Measurements from ENCODE around the gene NYNRIN. TPM values are rescaled to one million over a fixed set of nuclear protein-coding genes. Genes with fewer than 3 reads are reported as not detected.

NYNRIN gene
- total and polyA plus RNA-seq, 2 of the 8 experiments (the other 6 are each of a cell fraction or from before 2014, with no cell fraction given): 15.2 to 18.3 TPM

- H2BK5ac ChIP-seq (ENCODE audit: low read depth, low read length): no peak overlapping the region
- 0 out of 4 replicates have a peak, but pooled peaks cover 0 to 3% of the 10 kb centered on the region in 2 experiments for H3K79me2 ChIP-seq (ENCODE audit: control insufficient read depth in 1 of 2, insufficient read depth in 2 of 2, low read length in 2 of 2)
- no peak overlapping the region for H2BK120ac ChIP-seq (replicated peaks; ENCODE audit: low read depth, low read length)
- H3K27me3 ChIP-seq (replicated peaks in 1 of 4; ENCODE audit: control insufficient read depth in 3 of 4, extremely low read depth in 1 of 4, insufficient read depth in 3 of 4, low read length in 3 of 4): no peaks in the 10 kb centered on the region
- no peak overlapping the region for H3K4me3 ChIP-seq (ENCODE audit: extremely low read depth in 1 of 4, insufficient read depth in 2 of 4, low read depth in 3 of 4, low read length in 4 of 4)
- no peak overlapping the region for H2BK20ac ChIP-seq (ENCODE audit: low read length)
- H3K27ac ChIP-seq (ENCODE audit: low read depth, low read length): no peak overlapping the region
- no peak overlapping the region for H3K56ac ChIP-seq (replicated peaks; ENCODE audit: insufficient read length, low read depth, low read length)
- peak overlapping the region; percentile 76 to 96; a peak in 2 of 4 replicates for H3K4me2 ChIP-seq (ENCODE audit: insufficient read depth in 1 of 2, low read depth in 2 of 2, low read length in 2 of 2)
- H2BK15ac ChIP-seq (ENCODE audit: low read length): no peak overlapping the region
- no peaks in the 10 kb centered on the region for H3K9me3 ChIP-seq (ENCODE audit: insufficient read depth in 2 of 2, low read depth in 1 of 2, low read length in 1 of 2)
- H3K4me1 ChIP-seq (replicated peaks in 1 of 4; ENCODE audit: control insufficient read depth in 3 of 4, insufficient read depth in 4 of 4, low read length in 3 of 4): no peaks in the 10 kb centered on the region; a peak in 2 of 7 replicates
- no peak overlapping the region for H3K14ac ChIP-seq (ENCODE audit: insufficient read length)
- H3K79me1 ChIP-seq (ENCODE audit: low read depth, low read length): no peaks in the 10 kb centered on the region; the same call in 1 of the 2 replicates
- peaks cover 10 to 26% (median 12%) of the 10 kb centered on the region in 4 experiments; a peak in 7 of 8 replicates for H3K36me3 ChIP-seq (ENCODE audit: control insufficient read depth in 2 of 4, insufficient read depth in 4 of 4, low read length in 3 of 4)
- 92% methylated on average over 8 of the region's 8 CpGs; no CpG with 5 or more reads in 1 of the 2 experiments for WGBS, 2 experiments (ENCODE audit: extremely low coverage in 1 of 2, insufficient coverage in 1 of 2, insufficient read length in 1 of 2, insufficient replicate concordance in 2 of 2, low coverage in 1 of 2, low lambda C conversion rate in 2 of 2, missing lambda C conversion rate in 1 of 2)
- no peak overlapping the region for H4K5ac ChIP-seq (ENCODE audit: insufficient read length, low read depth, low read length)
- no peak overlapping the region for H4K8ac ChIP-seq (ENCODE audit: extremely low read depth, insufficient read depth, low read length)
- no peak overlapping the region for H3K23ac ChIP-seq (ENCODE audit: insufficient read length)
- FAIRE-seq: no peak
- H3K4ac ChIP-seq (replicated peaks; ENCODE audit: insufficient read length, low read depth, low read length): no peak overlapping the region
- peaks cover 9% of the 10 kb centered on the region for H3K23me2 ChIP-seq (ENCODE audit: low read depth, low read length)
- H2AFZ ChIP-seq (ENCODE audit: low read length): no peak overlapping the region
- TF ChIP-seq GABPA (IDR thresholded peaks at IDR 0.05; ENCODE audit: borderline replicate concordance, insufficient read depth, low read length) (no peak), POLR2A (IDR thresholded peaks at IDR 0.05; ENCODE audit: control extremely low read depth in 1 of 2, low read depth in 2 of 2, low read length in 2 of 2) (no peak), JUN (IDR thresholded peaks at IDR 0.05; ENCODE audit: low read depth, low read length) (no peak), CBX5 (IDR thresholded peaks at IDR 0.05; ENCODE audit: low read depth, low read length) (no peak), PHF8 (conservative IDR thresholded peaks at IDR 0.05; ENCODE audit: low read depth, low read length) (no peak), TBP (IDR thresholded peaks at IDR 0.05; ENCODE audit: low read depth, low read length) (no peak), ZNF274 (IDR thresholded peaks at IDR 0.05; ENCODE audit: borderline replicate concordance, extremely low read depth, low read length) (no peak), MAFK (IDR thresholded peaks at IDR 0.05; ENCODE audit: low read depth, low read length) (no peak), EZH2 (IDR thresholded peaks at IDR 0.05; ENCODE audit: low read depth, low read length, severe bottlenecking) (no peak), HDAC2 (IDR thresholded peaks at IDR 0.05; ENCODE audit: borderline replicate concordance in 1 of 2, low read depth in 2 of 2, low read length in 2 of 2) (no peak)
- peaks cover 1 to 5% of the 10 kb centered on the region in 2 experiments for H4K20me1 ChIP-seq (replicated peaks in 1 of 2; ENCODE audit: control insufficient read depth in 1 of 2, insufficient read depth in 2 of 2, low read length in 2 of 2)
- CTCF ChIA-PET (ENCODE audit: partially characterized antibody): interaction anchor here (0.8 to 4.1 kb wide), 7 partner anchors 9 to 371 kb away, joined by 3 to 29 read pairs (median 8); partner anchors contain the start of genes CBLN3, CIDEB and KHNYN
- POLR2A ChIA-PET (ENCODE audit: partially characterized antibody): interaction anchor here (1.0 to 4.5 kb wide), 6 partner anchors 10 to 651 kb away, joined by 3 to 34 read pairs (median 4); partner anchors contain the start of genes CBLN3, CIDEB and KHNYN
- DNase-seq (ENCODE audit: low read depth in 1 of 2, low spot score in 2 of 2): no peak
- no peak overlapping the region for H2AK5ac ChIP-seq (ENCODE audit: low read depth, low read length)
- no peak overlapping the region for H2BK12ac ChIP-seq (ENCODE audit: low read depth, low read length)
- no peak overlapping the region for H3K18ac ChIP-seq (ENCODE audit: extremely low read depth, low read length)
- no peak overlapping the region for H4K91ac ChIP-seq (replicated peaks; ENCODE audit: insufficient read length, low read length)
- no peak overlapping the region for H3K9ac ChIP-seq (replicated peaks in 1 of 4; ENCODE audit: extremely low read depth in 1 of 4, low read depth in 3 of 4, low read length in 3 of 4)
Observed at GRCh38 chr14:24440606-24441399, 42.0 kb downstream of the NYNRIN start.

All from H1 (cell line).